ENCODE measurements around the gene CBX4. TPM values are rescaled to one million over a fixed set of nuclear protein-coding genes. Genes with fewer than 3 reads are reported as not detected.

CBX4 gene
- total and polyA plus RNA-seq, 2 of the 13 experiments (the other 11 are each of a cell fraction or from before 2014, with no cell fraction given): 25.8 to 50.8 TPM

DNA sequence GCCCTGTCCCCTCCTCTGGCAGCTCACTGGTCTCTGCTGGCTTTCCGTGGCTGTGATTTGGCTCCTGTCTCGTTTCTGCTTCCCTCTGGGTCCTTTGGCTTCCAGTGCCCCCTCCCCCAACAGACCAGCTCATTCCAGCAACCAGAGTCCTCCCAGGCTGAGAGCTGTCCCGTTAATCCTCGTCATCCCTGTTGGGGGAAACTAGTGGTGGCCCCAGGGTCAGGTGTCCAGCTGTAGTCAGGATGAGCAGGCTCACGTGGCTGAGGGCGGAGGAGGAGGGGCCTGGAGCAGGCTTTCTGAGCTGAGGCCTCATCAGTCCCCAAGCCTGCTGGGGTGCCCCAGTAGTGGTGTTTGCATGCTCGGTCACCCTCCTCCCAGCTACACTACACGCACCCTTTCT, 10.7 kb upstream of the CBX4 start (continued):
- TF ChIP-seq, protein P1, sequence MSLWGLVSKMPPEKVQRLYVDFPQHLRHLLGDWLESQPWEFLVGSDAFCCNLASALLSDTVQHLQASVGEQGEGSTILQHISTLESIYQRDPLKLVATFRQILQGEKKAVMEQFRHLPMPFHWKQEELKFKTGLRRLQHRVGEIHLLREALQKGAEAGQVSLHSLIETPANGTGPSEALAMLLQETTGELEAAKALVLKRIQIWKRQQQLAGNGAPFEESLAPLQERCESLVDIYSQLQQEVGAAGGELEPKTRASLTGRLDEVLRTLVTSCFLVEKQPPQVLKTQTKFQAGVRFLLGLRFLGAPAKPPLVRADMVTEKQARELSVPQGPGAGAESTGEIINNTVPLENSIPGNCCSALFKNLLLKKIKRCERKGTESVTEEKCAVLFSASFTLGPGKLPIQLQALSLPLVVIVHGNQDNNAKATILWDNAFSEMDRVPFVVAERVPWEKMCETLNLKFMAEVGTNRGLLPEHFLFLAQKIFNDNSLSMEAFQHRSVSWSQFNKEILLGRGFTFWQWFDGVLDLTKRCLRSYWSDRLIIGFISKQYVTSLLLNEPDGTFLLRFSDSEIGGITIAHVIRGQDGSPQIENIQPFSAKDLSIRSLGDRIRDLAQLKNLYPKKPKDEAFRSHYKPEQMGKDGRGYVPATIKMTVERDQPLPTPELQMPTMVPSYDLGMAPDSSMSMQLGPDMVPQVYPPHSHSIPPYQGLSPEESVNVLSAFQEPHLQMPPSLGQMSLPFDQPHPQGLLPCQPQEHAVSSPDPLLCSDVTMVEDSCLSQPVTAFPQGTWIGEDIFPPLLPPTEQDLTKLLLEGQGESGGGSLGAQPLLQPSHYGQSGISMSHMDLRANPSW (CRISPR knock-in tag; IDR thresholded peaks at IDR 0.05; ENCODE audit: borderline replicate concordance): 0 out of 2 replicates have a peak, but pooled peaks have one; percentile 78
- TF ChIP-seq RCOR2 (CRISPR knock-in tag; IDR thresholded peaks at IDR 0.05) (no peak), HNRNPUL1 (IDR thresholded peaks at IDR 0.05; ENCODE audit: low read depth, low read length) (no peak), RARA (CRISPR knock-in tag; IDR thresholded peaks at IDR 0.05) (peak; percentile 43), PHF21A (CRISPR knock-in tag; IDR thresholded peaks at IDR 0.05) (peak; percentile 79), ZNF652 (CRISPR knock-in tag; IDR thresholded peaks at IDR 0.05; ENCODE audit: borderline replicate concordance, low read depth) (no peak), NFATC3 (CRISPR knock-in tag; IDR thresholded peaks at IDR 0.05) (no peak), ZNF619 (CRISPR knock-in tag; IDR thresholded peaks at IDR 0.05) (0 out of 2 replicates have a peak, but pooled peaks have one; percentile 46), ZZZ3 (CRISPR knock-in tag; IDR thresholded peaks at IDR 0.05; ENCODE audit: borderline replicate concordance) (no peak), ZNF570 (CRISPR knock-in tag; IDR thresholded peaks at IDR 0.05; ENCODE audit: borderline replicate concordance) (no peak), FOSL1 (CRISPR knock-in tag; IDR thresholded peaks at IDR 0.05; ENCODE audit: borderline replicate concordance) (no peak), CREB1 (IDR thresholded peaks at IDR 0.05) (peak; percentile 22; the same call in 1 of the 2 replicates), CREB1 (CRISPR knock-in tag; IDR thresholded peaks at IDR 0.05) (no peak), PAWR (CRISPR knock-in tag; IDR thresholded peaks at IDR 0.05; ENCODE audit: borderline replicate concordance) (no peak), ZNF205 (CRISPR knock-in tag; IDR thresholded peaks at IDR 0.05) (0 out of 2 replicates have a peak, but pooled peaks have one; percentile 54), REPIN1 (CRISPR knock-in tag; IDR thresholded peaks at IDR 0.05; ENCODE audit: borderline replicate concordance, low read depth) (peak; percentile 66; the same call in 1 of the 2 replicates), CBX1 (IDR thresholded peaks at IDR 0.05; ENCODE audit: low read depth) (peak; percentile 52), MTF2 (CRISPR knock-in tag; IDR thresholded peaks at IDR 0.05; ENCODE audit: borderline replicate concordance) (0 out of 2 replicates have a peak, but pooled peaks have one; percentile 53), RBAK (CRISPR knock-in tag; IDR thresholded peaks at IDR 0.05) (peak; percentile 66; the same call in 1 of the 2 replicates)
- TF ChIP-seq, protein P2, sequence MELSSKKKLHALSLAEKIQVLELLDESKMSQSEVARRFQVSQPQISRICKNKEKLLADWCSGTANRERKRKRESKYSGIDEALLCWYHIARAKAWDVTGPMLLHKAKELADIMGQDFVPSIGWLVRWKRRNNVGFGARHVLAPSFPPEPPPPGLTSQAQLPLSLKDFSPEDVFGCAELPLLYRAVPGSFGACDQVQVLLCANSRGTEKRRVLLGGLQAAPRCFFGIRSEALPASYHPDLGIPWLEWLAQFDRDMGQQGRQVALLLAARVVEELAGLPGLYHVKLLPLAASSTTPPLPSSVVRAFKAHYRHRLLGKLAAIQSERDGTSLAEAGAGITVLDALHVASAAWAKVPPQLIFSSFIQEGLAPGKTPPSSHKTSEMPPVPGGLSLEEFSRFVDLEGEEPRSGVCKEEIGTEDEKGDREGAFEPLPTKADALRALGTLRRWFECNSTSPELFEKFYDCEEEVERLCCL (CRISPR knock-in tag; IDR thresholded peaks at IDR 0.05; ENCODE audit: borderline replicate concordance): no peak
- TF ChIP-seq, protein P3, sequence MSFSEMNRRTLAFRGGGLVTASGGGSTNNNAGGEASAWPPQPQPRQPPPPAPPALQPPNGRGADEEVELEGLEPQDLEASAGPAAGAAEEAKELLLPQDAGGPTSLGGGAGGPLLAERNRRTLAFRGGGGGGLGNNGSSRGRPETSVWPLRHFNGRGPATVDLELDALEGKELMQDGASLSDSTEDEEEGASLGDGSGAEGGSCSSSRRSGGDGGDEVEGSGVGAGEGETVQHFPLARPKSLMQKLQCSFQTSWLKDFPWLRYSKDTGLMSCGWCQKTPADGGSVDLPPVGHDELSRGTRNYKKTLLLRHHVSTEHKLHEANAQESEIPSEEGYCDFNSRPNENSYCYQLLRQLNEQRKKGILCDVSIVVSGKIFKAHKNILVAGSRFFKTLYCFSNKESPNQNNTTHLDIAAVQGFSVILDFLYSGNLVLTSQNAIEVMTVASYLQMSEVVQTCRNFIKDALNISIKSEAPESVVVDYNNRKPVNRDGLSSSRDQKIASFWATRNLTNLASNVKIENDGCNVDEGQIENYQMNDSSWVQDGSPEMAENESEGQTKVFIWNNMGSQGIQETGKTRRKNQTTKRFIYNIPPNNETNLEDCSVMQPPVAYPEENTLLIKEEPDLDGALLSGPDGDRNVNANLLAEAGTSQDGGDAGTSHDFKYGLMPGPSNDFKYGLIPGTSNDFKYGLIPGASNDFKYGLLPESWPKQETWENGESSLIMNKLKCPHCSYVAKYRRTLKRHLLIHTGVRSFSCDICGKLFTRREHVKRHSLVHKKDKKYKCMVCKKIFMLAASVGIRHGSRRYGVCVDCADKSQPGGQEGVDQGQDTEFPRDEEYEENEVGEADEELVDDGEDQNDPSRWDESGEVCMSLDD (CRISPR knock-in tag; IDR thresholded peaks at IDR 0.05; ENCODE audit: borderline replicate concordance): 0 out of 2 replicates have a peak, but pooled peaks have one; percentile 5
- TF ChIP-seq, protein P4, sequence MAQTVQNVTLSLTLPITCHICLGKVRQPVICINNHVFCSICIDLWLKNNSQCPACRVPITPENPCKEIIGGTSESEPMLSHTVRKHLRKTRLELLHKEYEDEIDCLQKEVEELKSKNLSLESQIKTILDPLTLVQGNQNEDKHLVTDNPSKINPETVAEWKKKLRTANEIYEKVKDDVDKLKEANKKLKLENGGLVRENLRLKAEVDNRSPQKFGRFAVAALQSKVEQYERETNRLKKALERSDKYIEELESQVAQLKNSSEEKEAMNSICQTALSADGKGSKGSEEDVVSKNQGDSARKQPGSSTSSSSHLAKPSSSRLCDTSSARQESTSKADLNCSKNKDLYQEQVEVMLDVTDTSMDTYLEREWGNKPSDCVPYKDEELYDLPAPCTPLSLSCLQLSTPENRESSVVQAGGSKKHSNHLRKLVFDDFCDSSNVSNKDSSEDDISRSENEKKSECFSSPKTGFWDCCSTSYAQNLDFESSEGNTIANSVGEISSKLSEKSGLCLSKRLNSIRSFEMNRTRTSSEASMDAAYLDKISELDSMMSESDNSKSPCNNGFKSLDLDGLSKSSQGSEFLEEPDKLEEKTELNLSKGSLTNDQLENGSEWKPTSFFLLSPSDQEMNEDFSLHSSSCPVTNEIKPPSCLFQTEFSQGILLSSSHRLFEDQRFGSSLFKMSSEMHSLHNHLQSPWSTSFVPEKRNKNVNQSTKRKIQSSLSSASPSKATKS (CRISPR knock-in tag; IDR thresholded peaks at IDR 0.05): no peak
